WTC11 (cell line): ENCODE measurements around the gene BPNT1.

Experiments used
- CTCF ChIP-seq: fragments of 200-600 bp; IDR thresholded peaks from 2 replicates; pipeline ENCODE4 v1.8.0; 2022; ENCODE audit warnings: antibody characterized with exemption
- E2F5 ChIP-seq: sonication (generic); formaldehyde crosslinking; IDR thresholded peaks from 2 replicates; pipeline ENCODE4 v1.8.1; 2022; ENCODE audit warnings: mild to moderate bottlenecking, moderate library complexity, missing genetic modification reagents
- KAT7 ChIP-seq: sonication (generic); formaldehyde crosslinking; IDR thresholded peaks from 2 replicates; pipeline ENCODE4 v1.8.1; 2023; ENCODE audit warnings: missing genetic modification reagents, mild to moderate bottlenecking, borderline replicate concordance
- NR2C2 ChIP-seq: sonication (generic); formaldehyde crosslinking; IDR thresholded peaks from 2 replicates; pipeline ENCODE4 v1.8.0; 2022; ENCODE audit warnings: mild to moderate bottlenecking, missing genetic modification reagents
- NR3C1 ChIP-seq: sonication (generic); formaldehyde crosslinking; conservative IDR thresholded peaks from 2 replicates; pipeline ENCODE4 v1.8.1; 2023; ENCODE audit warnings: low read depth, mild to moderate bottlenecking, missing genetic modification reagents
- SMAD3 ChIP-seq: sonication (generic); formaldehyde crosslinking; IDR thresholded peaks from 2 replicates; pipeline ENCODE4 v1.8.0; 2022; ENCODE audit warnings: missing genetic modification reagents, mild to moderate bottlenecking, borderline replicate concordance
- SP1 ChIP-seq: sonication (generic); formaldehyde crosslinking; conservative IDR thresholded peaks from 2 replicates; pipeline ENCODE4 v1.8.1; 2022; ENCODE audit warnings: missing genetic modification reagents
- USF2 ChIP-seq: sonication (generic); formaldehyde crosslinking; IDR thresholded peaks from 2 replicates; pipeline ENCODE4 v1.8.1; 2023; ENCODE audit warnings: mild to moderate bottlenecking, missing genetic modification reagents, moderate library complexity
- ZNF232 ChIP-seq: sonication (generic); formaldehyde crosslinking; IDR thresholded peaks from 2 replicates; pipeline ENCODE4 v1.8.0; 2022; ENCODE audit warnings: mild to moderate bottlenecking, missing genetic modification reagents
- ZNF423 ChIP-seq: fragments of 250-450 bp; sonication (Bioruptor Pico); IDR thresholded peaks from 2 replicates; pipeline ENCODE4 v2.1.2; 2022; ENCODE audit warnings: mild to moderate bottlenecking, moderate library complexity

GRCh38 chr1:220012259-220012658, 77.3 kb downstream of the BPNT1 start:
- TF ChIP-seq ZNF232 (CRISPR knock-in tag) (no peak), CTCF (no peak), KAT7 (CRISPR knock-in tag) (no peak), SP1 (CRISPR knock-in tag) (no peak), NR3C1 (CRISPR knock-in tag) (no peak), E2F5 (no peak), USF2 (CRISPR knock-in tag) (no peak), SMAD3 (CRISPR knock-in tag) (no peak), NR2C2 (CRISPR knock-in tag) (no peak), ZNF423 (CRISPR knock-in tag) (no peak)
